GM19452 (cell line): Measurements from ENCODE around the gene PLCD4.

ENCODE experiments used
- ATAC-seq: cut with Tn5 transposase; IDR thresholded peaks from one replicate; pipeline ENCODE4 v1.9.1; 2021; ENCODE audit not compliant: unreplicated experiment

PLCD4 gene

DNA sequence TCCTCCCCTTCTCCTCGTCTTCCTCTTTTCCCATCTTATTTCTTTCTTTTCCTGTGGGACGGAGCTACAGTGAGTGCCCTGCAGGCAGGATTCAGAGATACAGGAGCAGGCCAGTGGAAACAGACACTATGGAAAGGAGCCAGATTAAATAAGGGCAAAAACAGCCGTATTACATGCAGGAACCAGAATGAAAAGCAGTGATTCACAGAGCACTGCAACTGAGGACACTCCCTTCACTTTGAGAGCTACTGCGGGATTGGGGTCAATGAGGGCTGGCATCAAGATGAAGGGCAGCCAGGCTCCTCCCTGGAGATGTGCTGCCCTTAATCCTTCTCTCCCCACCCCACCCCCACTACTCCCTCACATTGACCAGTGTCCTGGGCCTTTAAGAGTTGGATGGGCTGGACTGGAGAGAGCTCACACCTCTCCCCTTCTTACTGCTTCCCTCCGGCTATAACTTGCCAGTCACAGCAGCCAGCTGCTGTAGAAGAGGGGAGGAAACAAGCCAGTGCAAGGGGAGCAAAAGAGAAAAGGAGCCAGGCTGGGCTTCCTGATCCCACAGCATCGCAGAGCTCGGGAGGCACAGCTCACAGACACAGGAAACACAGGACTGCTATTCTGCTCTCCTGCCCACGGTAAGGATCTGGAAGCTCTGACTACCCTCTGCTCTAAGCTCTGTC lies at the start of gene PLCD4:
Gene PLCD4 (plus strand): TSS at position 464 of the 680 bp plus-strand sequence. CDS start 7,841 bp downstream, outside the sequence.
- ATAC-seq: no peak

DNA sequence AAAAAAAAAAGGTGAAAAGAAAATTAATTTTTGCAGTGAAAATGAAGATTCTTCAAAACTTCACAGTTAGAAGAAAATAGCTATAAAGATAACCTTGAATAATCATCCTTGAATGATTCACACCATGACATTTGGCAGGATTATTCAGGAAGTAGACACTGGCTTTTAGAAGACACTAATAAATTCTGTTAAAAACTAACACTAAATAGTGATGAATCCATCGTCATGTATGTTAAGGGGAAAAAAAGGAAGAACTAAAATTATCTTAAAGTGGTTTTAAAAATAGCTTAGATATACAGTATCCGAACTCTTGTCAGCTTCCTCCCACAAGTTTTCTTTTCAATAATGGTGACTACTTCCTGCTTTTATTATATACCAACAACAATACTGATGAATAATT lies 49.8 kb upstream of the PLCD4 start:
- no peak for ATAC-seq

DNA sequence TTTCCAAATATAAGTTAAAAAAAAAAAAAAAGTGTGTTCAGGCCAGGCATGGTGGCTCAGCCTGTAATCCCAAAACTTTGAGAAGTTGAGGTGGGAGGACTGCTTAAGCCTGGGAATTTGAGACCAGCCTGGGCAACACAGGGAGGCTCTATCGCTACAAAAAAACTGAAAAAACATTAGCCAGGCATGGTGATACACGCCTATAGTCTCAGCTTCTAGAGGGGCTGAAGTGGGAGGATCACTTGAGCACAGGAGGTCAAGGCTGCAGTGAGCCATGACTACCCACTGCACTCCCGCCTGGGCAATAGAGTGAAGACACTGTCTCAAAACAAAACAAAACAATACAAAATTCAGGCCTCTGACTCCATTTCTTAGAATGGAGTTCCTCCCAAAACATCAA lies 48.7 kb upstream of the PLCD4 start:
- ATAC-seq: no peak

DNA sequence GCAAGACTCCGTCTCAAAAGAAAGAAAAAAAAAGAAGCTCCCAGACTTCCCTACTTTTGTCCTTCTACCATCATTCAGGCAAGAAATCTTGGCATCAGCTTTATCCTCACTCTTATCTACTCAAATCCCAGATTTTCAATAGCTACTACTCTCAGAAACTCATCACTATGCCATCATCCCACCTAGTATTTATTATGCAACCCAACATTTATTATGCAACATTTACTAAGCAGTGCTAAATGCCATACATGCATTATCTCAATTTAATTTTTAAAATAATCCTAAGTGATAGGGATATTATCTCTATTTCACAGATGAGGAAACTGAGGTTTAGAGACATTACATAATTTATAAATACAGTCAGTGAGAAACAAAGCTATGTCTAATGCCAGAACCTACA lies 43.6 kb upstream of the PLCD4 start:
- no peak for ATAC-seq

DNA sequence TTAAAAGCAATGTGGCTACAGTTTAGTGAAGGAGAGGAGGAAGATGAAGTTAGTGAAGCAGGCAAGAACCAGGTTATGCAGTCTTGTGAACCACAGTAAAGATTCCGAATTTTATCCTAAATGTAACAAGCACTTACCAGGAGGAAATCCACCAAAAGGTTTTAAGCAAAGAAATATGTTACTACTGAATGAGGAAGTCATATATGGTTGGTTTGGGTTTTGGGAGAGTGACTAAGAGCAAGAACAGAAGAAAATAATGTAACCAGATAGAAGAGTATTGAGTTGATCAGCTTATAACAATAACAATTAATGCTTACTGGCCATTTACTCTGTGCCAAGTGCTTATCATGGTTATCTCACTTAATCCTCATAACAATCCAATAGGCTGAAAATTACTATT lies 41.4 kb upstream of the PLCD4 start:
- ATAC-seq: no peak

DNA sequence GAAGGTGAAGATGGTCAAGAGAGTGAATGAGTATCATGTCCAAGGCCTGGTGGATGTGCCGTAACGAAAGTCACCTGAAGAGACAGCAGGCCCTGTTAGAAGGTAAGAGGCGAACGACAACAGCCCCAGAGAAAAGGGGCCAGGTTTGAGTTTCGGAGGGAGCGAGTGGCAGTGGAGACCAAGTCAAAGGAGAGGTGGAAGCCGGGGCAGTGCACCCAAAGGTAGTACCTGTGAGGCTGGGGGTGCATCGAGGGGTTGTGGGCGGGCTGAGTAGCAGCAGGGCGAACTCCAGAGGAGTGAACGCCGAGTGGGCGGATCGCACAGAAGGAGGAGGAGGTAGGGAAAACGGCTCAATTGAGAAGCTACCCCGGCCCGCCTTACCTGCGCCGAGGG lies 39.9 kb upstream of the PLCD4 start:
- peak; percentile 39 for ATAC-seq

DNA sequence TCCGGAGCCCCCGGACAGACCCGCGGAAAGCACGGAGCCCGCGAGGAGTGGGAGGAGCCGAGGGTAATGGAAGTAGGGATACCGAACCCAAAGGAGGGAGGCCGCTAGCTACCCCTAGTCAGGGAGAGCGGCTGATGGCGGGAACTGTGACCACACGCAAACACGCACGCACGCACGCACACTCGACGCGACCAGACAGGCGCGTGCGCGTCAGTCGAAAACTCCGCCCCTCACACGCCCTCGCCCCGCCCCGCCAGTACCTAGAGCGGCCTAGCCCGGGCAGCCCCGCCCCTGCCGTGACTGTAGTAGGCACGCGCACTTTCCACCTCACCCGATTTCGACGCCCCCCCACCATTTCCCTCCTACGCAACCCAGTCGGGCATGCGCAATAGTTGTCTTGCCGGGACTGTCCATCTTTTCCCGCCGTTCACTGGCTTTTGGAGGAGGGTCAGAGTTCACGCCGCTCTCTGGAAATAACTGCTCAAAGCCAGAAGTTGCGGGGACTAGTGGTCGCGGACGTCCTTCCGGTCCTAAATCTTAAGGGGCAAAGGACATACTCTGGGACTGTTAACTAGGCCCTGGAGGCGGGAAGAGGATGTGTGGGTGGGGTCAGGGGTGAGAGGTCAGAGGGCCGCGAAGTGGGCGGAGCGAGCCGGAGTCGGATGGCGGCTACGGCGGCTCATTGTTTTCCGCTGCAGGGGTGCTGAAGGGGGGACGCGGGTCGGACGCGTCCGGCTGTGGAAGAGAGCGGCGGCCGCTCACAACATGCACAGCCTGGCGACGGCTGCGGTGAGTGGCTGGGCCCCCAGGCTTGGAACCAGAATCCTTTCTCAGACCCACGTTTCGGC lies 39.3 kb upstream of the PLCD4 start, which contains the start of the genes CNOT9 and USP37:
Gene CNOT9 (plus strand): TSS at position 650 of the 848 bp plus-strand sequence. CDS start 116 bp downstream, at position 766.
Gene USP37 (minus strand): TSS at position 162 of the 848 bp plus-strand sequence. CDS start 9,698 bp downstream, outside the sequence.
- ATAC-seq: peak; percentile 71

DNA sequence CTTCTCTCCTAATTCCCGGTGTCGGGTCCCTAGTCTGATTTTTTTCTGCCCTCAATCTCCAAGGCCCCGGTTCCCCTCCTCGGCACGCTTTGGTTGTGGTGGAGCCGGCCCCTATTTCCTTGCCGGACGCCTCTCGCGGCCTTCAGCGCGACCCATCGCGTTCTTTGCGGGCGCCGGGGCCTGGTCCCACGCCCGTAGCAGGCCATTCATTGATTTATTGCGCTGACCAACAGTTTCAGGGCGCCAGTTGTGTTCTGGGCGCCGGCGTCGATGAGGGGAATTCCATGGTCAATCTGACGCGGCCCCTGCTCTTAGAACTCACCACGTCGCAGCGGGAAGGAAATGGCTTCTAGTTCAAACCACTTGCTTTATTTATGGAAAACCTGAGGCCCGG lies 38.7 kb upstream of the PLCD4 start:
- ATAC-seq: peak; percentile 37

DNA sequence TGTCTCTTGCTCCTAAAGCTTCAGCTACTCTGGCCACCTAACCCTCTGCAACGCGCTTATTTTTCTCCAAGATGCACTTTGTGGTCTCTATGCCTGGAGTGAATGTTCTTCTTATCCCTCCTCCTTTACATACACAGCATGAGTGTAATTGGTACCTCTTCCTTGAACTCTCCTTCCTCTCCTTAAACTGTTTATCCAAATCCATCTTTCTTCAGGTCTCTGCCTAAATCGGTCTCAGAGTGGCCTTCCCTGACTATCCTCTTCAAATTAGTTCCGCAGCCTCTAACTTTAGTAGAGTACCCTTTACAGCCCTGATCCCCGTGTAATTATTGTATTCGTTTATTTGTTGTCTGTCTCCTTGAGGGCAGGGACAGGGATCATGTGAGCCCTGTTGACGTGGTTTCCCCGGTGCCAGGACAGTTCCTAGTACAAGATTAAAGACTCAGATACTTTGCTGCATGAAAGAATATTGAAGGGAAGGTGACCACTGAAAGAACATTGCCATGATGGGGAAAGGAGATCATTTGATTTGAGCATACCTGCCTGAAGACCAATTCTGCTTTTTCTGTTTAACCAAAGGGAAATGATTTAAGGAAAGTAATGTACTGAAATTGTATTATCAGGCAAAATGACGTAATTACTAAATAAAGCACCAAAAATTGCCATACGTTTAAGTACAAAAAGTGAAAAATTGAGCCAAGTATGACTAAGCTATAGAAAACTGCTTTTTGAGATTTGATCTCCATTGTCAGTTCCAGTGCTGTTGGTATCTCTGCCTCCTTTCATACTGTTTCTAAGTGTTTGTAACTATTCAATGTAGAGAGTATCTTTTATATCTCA lies 37.8 kb upstream of the PLCD4 start:
- no peak for ATAC-seq

DNA sequence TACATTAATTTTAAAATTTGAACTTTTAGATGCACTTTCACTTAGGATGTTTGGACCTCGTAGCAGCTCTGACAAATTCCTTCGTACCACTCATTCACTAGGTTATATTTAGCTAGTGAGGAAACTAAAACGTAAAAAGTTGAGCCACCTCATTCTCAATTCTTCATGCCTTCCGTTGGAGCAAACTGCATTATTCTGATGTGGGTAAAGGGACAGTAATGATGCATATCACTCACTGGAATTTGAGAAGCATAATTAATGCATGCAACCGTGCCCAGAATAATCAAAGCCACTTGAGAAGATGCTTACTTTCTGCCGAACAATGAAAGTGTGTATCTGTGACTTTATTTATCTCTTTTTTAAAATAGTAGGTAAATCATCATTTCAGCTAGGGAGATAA lies 36.8 kb upstream of the PLCD4 start:
- no peak for ATAC-seq

DNA sequence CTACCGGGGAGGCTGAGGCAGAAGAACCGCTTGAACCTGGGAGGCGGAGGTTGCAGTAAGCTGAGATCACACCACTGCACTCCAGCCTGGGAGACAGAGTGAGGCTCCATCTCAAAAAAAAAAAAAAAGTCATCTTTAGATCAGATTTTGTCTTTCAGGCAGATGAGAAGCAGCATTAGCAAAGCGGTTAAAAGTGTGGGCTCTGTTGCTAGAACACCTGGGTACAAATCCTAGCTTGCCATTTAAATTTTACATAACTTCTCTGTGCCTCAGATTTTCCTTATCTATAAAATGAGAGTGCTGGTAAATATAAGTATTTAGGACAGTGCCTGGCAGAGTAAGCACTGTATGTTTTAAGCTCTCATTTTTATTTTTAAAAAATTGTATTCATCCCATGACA lies 30.8 kb upstream of the PLCD4 start:
- no peak for ATAC-seq

DNA sequence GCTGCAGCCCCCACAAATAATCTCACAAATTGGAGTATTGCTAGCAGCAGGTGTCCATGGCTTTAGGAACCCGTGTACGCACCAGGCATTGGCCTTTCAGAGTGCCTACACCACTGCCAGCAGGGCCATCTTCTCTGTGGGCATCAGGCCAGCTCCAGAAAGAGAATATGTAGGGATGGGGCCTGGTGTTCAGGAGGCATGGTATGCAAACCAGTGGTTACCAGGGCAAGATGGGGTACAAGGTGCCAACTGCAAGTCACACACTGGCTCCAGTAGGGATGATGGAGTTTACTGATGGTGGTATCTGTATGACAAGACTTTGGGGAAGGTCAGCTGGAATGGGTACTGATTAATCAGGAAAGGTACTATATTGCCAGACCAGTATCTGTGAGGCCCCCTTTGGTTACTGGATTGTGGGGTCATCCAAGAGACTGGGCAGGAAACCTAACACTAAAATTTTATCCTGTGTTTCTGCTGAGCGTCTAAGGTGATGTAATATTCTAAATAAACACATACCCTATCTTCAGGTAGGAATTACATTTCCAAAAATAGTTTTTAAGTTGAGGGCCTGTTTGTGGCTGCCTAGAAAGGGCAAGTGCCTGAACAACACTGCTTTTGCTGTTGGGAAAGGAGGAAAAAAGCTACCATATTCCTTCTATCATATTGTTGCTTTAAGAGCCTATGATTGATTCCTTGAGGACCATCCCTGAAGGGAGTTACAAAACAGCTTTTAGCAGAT lies 30.0 kb upstream of the PLCD4 start:
- no peak for ATAC-seq

DNA sequence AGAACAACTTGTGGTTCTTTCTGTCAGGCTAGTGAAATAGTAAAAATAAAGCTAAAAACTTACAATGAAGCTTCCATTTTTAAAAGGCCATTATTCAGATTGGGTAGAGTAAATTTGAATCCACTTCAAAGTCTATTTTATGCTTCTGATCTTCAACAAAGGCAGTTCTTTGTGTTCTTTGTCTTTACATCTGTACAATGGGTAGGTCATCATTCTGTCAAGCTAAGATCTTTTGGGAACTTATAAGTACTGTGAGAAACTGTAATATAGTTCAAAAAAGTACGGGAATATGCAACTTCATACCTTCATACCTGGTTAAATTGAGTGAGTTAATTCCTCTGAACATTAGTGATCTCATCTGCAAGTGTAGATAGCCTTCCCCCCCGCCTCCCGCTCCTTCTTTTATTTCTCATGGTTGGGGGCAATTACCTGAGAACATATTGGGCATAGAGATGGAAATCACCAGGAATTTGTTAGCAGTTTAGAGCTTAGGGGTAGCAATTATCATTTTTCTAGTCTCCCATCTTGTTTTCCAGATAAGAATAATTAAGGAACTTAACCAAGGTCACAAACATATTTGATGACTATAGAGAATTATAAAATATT lies 29.3 kb upstream of the PLCD4 start:
- no peak for ATAC-seq

DNA sequence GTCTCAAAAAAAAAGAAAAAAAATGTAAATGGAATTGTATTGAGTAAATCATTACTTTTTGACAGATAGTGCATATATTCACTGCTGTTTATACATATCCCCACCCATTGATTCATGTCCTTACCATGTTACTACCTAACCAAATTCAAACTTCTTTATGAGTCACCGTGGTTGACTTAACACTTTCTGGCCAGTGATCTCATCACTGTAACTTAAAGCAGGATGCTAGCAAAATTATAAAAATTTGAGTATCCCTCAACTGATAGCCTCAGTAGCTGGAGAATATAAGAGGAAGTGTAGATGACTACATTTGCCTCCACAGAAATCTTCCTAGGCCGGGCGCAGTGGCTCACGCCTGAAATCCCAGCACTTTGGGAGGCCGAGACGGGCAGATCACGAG lies 25.6 kb upstream of the PLCD4 start:
- peak; percentile 83 for ATAC-seq

DNA sequence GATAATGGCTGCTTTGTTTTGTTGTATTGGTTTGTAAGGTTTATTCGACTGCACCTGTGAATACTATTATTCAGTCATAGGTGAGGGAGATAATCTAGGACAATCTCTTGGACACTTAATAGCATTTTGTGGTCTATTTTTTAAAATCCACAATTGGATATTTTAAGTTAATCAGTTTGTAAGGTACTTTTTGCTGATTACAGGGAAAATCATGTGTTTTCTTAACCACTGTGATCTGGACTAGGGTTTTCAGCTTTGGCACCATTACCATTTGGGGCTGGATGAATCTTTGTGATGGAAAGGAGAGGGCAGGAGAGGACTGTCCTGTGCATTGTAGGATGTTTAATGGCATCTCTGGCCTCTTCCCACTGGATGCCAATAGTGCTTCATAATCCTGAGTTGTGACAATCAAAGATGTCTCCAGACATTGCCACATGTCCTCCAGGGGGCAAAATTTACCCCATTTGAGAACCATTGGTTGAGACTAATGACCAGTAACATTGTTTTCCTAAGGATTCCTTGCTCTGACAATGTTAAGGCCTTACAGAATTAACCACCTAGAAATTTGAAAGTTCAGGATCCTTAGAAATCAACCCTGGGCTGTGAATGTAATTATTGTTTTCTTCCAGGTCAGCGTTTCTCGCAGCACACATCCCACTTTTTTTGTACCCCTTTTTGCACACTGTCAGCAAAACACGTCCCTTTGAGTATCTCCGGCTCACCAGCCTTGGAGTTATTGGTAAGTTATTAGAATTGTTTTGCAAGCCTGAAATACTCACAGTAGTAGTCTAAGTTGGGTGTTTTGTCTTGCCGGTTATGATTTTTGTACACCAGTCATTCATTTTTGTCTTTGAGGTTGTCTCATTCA lies 23.5 kb upstream of the PLCD4 start:
- ATAC-seq: no peak

DNA sequence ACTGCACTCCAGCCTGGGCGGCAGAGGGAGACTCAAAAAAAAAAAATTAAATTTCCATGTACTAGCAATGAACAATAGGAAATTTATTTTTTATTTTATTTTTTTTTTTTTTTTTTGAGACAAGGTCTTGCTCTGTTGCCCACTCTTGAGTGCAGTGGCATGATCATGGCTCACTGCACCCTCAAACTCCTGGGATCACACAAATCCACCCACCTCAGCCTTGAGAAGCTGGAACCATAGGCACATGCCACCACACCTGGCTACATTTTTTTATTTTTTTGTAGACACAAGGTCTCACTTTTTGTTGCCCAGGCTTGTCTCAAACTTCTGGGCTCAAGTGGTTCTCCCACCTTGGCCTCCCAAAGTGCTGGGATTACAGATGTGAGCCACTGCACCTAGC lies 22.2 kb upstream of the PLCD4 start:
- no peak for ATAC-seq

DNA sequence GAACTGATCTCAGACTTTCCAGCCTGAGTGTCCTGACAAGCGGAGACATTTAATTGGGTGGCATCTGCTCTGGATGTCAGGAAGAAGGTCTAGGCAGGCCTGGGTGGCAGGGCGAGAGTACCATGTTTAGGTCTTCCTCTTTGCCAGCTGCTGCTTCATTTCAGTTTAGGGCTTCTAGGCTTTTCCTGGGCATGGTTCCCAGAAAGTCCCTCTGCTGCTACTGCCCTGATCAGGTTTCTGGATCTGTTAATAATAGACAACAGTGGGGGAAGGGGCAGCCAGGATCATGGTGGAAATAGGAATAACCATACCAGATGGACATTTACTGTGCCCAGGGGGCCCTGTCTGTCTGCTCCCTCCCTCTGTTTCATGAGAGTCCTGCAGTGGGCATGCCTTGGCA lies 2.3 kb upstream of the PLCD4 start:
- no peak for ATAC-seq

DNA sequence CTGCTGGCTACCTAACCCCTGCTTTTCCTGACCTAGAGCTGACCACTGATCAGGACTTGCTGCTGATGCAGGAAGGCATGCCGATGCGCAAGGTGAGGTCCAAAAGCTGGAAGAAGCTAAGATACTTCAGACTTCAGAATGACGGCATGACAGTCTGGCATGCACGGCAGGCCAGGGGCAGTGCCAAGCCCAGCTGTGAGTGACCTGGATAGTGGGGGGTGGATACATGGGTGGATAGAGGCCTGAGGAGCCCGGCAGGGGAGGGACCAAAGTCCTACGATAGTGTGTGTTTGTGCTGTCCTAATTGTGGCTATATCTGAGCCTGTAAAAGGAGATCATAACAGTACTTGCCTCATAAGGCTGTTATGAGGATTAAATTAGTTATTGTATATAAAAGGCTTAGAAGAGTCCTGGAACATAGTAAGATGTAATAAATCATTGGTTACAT lies 8.2 kb downstream of the PLCD4 start:
- ATAC-seq: no peak
